Neuron (in vitro differentiated cells): Measurements from ENCODE around the gene GRB10.

Experiments
- H2AFZ ChIP-seq: one replicate; pipeline ENCODE4 v1.6.1; 2013; ENCODE audit warnings: low read depth, mild to moderate bottlenecking, inconsistent platforms, low read length, moderate library complexity
- H3K27me3 ChIP-seq: one replicate; pipeline ENCODE4 v1.6.1; 2013; ENCODE audit warnings: low read length; ENCODE audit not compliant: insufficient read depth
- H3K36me3 ChIP-seq: one replicate; pipeline ENCODE4 v1.6.1; 2013; ENCODE audit warnings: low read length; ENCODE audit not compliant: insufficient read depth
- H3K4me1 ChIP-seq: one replicate; pipeline ENCODE4 v1.6.1; 2013; ENCODE audit warnings: low read length; ENCODE audit not compliant: insufficient read depth
- H3K4me3 ChIP-seq: 2 replicates; pipeline ENCODE4 v1.5.1; 2013; ENCODE audit warnings: mild to moderate bottlenecking, low read length, moderate library complexity
- H3K9me3 ChIP-seq: one replicate; pipeline ENCODE4 v1.6.1; 2013; ENCODE audit warnings: low read length

GRB10 gene

DNA sequence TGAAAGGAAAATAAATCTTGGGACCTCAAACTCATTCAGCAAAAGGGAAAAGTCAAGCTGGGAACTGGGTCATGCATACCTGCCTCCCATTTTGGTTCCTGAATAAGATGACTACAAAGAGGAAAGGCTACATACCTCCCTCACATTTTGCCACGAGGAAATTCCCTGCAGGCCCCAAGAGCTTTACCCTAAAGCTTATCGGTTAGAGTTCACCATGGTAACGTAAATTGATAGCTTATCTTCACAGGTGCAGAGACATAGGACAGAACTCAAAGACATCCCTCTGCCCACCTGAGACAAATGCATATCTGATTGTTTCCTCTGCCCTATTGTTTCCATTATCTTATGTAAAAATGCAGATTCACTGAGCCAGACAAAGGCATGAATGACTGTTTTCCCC, 31.5 kb upstream of the GRB10 start:
- peaks cover 6% of the 10 kb centered on the region for H3K27me3 ChIP-seq
- no peaks in the 10 kb centered on the region for H3K4me1 ChIP-seq
- H3K36me3 ChIP-seq, result no peaks in the 10 kb centered on the region
- no peak overlapping the region for H3K4me3 ChIP-seq
- no peaks in the 10 kb centered on the region for H3K9me3 ChIP-seq
- H2AFZ ChIP-seq, result no peak overlapping the region

GRCh38 chr7:50812841-50813475, 30.3 kb upstream of the GRB10 start:
- no peaks in the 10 kb centered on the region for H3K4me1 ChIP-seq
- H3K4me3 ChIP-seq, result no peak overlapping the region
- H3K9me3 ChIP-seq, result no peaks in the 10 kb centered on the region
- peaks cover 6% of the 10 kb centered on the region for H3K27me3 ChIP-seq
- no peaks in the 10 kb centered on the region for H3K36me3 ChIP-seq
- no peak overlapping the region for H2AFZ ChIP-seq

- H3K27me3 ChIP-seq, result peaks cover 6% of the 10 kb centered on the region
- no peaks in the 10 kb centered on the region for H3K36me3 ChIP-seq
- H2AFZ ChIP-seq, result no peak overlapping the region
- H3K4me3 ChIP-seq, result no peak overlapping the region
- no peaks in the 10 kb centered on the region for H3K9me3 ChIP-seq
- no peaks in the 10 kb centered on the region for H3K4me1 ChIP-seq
Observed at GRCh38 chr7:50812094-50812493, 29.4 kb upstream of the GRB10 start.

GRCh38 chr7:50808282-50808888, 25.7 kb upstream of the GRB10 start:
- Histone ChIP-seq H3K27me3 (peaks cover 6% of the 10 kb centered on the region), H3K4me3 (no peak overlapping the region), H3K9me3 (no peaks in the 10 kb centered on the region), H3K4me1 (no peaks in the 10 kb centered on the region), H2AFZ (no peak overlapping the region), H3K36me3 (no peaks in the 10 kb centered on the region)

- Histone ChIP-seq H2AFZ (no peak overlapping the region), H3K27me3 (peaks cover 5% of the 10 kb centered on the region), H3K36me3 (no peaks in the 10 kb centered on the region), H3K9me3 (no peaks in the 10 kb centered on the region), H3K4me1 (no peaks in the 10 kb centered on the region), H3K4me3 (no peak overlapping the region)
Observed at GRCh38 chr7:50807026-50807730, 24.5 kb upstream of the GRB10 start.

DNA sequence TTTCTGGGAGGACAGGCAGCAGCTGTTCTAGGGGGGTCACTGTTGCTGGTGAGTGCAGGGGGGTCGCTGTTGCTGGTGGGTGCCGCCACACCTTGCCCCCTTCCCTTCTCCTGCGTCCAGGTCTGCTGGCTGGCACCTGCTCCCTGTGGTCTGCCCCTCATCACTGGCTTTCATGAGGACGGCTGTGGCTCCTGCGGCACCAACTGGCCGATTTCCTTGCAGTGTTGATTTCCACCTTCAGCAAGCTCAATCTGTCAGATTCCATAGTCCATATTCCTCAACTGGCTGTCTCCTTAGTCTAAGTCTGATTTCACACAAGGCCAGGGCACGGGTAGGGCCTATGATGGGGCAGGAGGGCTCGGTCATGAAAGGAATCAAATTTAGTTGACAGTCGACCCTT, 23.4 kb upstream of the GRB10 start:
- no peaks in the 10 kb centered on the region for H3K4me1 ChIP-seq
- H2AFZ ChIP-seq, result no peak overlapping the region
- H3K27me3 ChIP-seq, result no peaks in the 10 kb centered on the region
- no peak overlapping the region for H3K4me3 ChIP-seq
- H3K9me3 ChIP-seq, result no peaks in the 10 kb centered on the region
- H3K36me3 ChIP-seq, result no peaks in the 10 kb centered on the region

GRCh38 chr7:50805447-50806125, 22.9 kb upstream of the GRB10 start:
- Histone ChIP-seq H3K4me1 (no peaks in the 10 kb centered on the region), H3K36me3 (no peaks in the 10 kb centered on the region), H3K4me3 (no peak overlapping the region), H2AFZ (no peak overlapping the region), H3K9me3 (no peaks in the 10 kb centered on the region), H3K27me3 (no peaks in the 10 kb centered on the region)

DNA sequence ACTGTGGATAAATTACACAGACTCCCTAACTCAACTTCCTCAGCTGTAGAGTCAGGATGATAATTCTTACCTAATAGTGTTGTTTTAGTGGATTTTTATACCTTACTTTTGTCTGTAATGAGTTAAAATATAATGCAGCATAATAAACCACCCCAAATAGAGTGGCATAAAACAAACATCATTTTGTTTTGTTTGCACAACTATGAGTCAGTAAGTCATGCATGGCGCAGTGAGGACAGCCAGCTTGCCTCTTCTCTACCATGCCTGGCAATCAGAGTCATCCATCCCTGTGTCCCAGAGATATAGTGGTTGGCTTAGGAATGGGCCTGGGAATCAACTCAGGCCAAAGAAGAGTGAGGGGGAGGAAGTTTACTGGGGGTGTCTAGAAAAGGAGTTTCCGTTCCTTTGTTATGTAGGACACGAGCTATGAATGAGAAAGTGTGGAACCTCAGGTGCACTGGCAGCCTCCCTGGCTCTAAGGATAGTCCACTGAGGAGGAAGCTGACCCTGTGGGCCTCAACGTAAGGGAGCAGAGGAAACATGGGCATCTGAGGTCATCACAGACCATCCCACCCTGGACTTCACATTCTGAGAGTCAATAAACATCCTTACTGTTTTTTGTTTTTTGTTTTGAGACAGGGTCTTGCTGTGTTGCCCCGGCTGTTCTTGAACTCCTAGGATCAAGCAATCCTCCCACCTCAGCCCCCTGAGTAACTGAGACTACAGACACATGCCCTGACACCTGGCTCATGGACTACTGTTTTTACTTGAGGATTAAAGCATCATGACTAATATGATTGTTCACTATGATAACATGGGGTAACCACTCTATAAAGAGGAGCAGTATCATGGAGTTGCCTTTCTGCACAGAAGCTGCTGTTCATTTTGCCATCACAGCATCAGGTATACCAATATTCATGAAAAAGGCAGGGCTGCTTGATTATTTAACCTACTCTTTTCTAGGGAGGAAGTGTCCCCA, 21.0 kb upstream of the GRB10 start:
- no peak overlapping the region for H3K4me3 ChIP-seq
- H3K9me3 ChIP-seq, result peaks cover 4% of the 10 kb centered on the region
- H3K4me1 ChIP-seq, result no peaks in the 10 kb centered on the region
- no peaks in the 10 kb centered on the region for H3K27me3 ChIP-seq
- H3K36me3 ChIP-seq, result no peaks in the 10 kb centered on the region
- H2AFZ ChIP-seq, result no peak overlapping the region

DNA sequence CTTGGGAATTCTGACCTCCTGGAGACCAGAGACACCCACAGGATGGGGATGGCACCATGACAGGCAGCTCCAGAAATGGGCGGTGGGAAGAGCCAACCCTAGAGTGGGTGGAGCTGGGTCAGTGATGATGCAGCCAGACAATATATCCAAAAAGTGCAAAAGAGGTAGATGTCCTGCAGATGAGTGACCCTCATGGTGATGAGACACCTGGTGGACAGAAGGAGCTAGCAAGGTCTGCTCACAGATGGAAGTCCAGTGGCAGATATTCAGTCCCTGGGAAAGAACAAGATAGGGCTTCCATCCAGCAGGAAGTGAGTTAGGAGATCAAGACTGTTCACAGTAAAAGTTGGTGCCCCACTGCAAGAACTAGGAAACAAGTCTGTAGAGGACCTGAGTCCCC, 19.2 kb upstream of the GRB10 start:
- no peaks in the 10 kb centered on the region for H3K4me1 ChIP-seq
- H3K9me3 ChIP-seq, result peaks cover 4% of the 10 kb centered on the region
- H2AFZ ChIP-seq, result no peak overlapping the region
- no peaks in the 10 kb centered on the region for H3K27me3 ChIP-seq
- H3K36me3 ChIP-seq, result no peaks in the 10 kb centered on the region
- H3K4me3 ChIP-seq, result no peak overlapping the region

DNA sequence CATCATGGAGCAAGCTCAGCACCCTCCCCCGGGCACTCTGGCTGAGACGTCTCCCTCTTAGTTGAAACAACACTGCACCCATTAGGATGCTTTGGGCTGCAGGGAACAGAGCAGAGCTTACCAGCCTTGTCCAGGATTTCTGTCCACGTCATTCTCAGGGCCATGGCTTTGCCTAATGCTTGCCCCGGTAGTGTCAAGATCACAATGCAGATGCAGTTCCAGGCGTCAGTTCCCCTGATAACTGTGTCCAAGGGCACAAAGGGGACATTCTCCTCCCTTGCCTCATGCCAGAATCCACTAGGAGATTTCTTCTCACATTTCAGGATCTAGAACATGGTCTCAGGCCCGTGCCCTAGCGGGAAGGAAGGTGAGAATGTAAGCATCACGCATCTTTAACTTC, 17.2 kb upstream of the GRB10 start:
- H3K4me3 ChIP-seq, result no peak overlapping the region
- H3K27me3 ChIP-seq, result no peaks in the 10 kb centered on the region
- H2AFZ ChIP-seq, result no peak overlapping the region

DNA sequence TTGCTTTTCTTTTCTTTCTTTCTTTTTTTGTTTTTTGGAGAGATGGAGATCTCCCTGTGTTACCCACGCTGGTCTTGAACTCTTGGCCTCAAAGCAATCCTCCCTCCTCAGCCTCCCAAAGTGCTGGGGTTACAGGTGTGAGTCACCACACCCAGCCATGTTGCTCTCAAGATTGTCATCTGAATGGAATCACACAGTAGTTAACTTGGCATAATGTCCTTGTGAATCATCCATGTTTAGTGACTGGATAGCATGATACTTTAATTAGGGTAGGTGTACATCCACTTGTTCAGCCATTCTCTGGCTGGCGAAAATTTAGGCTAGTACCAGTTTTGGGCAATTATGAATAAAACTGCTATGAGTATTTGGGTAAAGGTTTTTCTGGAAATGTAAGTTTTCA, 15.4 kb upstream of the GRB10 start:
- Histone ChIP-seq H3K4me3 (no peak overlapping the region), H3K9me3 (peaks cover 4% of the 10 kb centered on the region), H3K4me1 (peaks cover 3% of the 10 kb centered on the region), H3K27me3 (no peaks in the 10 kb centered on the region), H3K36me3 (no peaks in the 10 kb centered on the region), H2AFZ (no peak overlapping the region)

More for the DNA sequence above, 17.2 kb upstream of the GRB10 start:
- Histone ChIP-seq H3K4me1 (peaks cover 3% of the 10 kb centered on the region), H3K9me3 (peaks cover 4% of the 10 kb centered on the region), H3K36me3 (no peaks in the 10 kb centered on the region)

- H3K27me3 ChIP-seq, result no peaks in the 10 kb centered on the region
- H2AFZ ChIP-seq, result no peak overlapping the region
- no peak overlapping the region for H3K4me3 ChIP-seq
- peaks cover 4% of the 10 kb centered on the region for H3K9me3 ChIP-seq
- H3K36me3 ChIP-seq, result no peaks in the 10 kb centered on the region
- peaks cover 12% of the 10 kb centered on the region for H3K4me1 ChIP-seq
Observed at GRCh38 chr7:50795831-50796230, 13.1 kb upstream of the GRB10 start.
